Uterus (tissue), 2 donors: Measurements from ENCODE around the gene OR4S2.

Experiments
- POLR2A ChIP-seq, 2 donors: fragments of 450-650 bp; IDR thresholded peaks; one replicate each; pipeline ENCODE4 v1.6.1; 2016; ENCODE audit warnings: antibody characterized with exemption in 2 of 2, mild to moderate bottlenecking in 1 of 2, moderate library complexity in 1 of 2
- TF ChIP-seq, protein P1 (sequence below), 4 experiments: fragments of 200-600 bp in 2 of 4; fragments of 450-650 bp in 2 of 4; sonication (generic) in 2 of 4; IDR thresholded peaks; one replicate each; pipeline ENCODE4 v1.5.1; 2016 to 2019; ENCODE audit warnings: antibody characterized with exemption in 4 of 4, mild to moderate bottlenecking in 2 of 4, moderate library complexity in 1 of 4

DNA sequence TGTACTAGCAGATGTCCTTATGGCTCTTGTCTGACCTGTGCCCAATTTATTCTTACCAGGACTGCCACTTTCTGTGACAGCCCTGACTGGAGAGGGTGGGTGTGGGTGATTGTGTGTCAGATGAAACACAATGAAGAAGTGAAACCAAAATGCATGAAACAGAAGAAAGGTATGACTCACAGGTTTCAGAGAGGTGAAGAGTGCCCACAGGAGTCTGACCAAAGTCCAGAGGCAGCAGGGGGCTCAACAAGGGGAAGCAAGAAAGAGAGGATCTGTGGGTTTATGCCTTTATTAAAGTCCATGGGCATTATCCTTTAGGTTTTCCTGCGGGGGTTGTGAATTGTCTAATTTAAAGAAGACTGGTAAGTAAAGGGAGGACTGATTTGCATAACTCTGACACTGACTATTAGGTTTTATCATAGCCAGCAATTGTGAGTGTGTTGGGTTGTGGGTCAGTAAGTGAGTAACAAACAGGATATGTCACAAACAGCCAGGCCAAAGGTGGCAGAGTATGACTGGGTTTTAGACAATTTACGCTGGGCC, 10.0 kb downstream of the OR4S2 start:
- no peak for TF ChIP-seq POLR2A (IDR thresholded peaks at IDR 0.05)
- TF ChIP-seq, protein P1, sequence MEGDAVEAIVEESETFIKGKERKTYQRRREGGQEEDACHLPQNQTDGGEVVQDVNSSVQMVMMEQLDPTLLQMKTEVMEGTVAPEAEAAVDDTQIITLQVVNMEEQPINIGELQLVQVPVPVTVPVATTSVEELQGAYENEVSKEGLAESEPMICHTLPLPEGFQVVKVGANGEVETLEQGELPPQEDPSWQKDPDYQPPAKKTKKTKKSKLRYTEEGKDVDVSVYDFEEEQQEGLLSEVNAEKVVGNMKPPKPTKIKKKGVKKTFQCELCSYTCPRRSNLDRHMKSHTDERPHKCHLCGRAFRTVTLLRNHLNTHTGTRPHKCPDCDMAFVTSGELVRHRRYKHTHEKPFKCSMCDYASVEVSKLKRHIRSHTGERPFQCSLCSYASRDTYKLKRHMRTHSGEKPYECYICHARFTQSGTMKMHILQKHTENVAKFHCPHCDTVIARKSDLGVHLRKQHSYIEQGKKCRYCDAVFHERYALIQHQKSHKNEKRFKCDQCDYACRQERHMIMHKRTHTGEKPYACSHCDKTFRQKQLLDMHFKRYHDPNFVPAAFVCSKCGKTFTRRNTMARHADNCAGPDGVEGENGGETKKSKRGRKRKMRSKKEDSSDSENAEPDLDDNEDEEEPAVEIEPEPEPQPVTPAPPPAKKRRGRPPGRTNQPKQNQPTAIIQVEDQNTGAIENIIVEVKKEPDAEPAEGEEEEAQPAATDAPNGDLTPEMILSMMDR (IDR thresholded peaks at IDR 0.05): no peak
